GM23248 (cell line): ENCODE results near the gene RIT2.

Source experiments
- EZH2 ChIP-seq: fragments of 200-600 bp; sonication (generic); IDR thresholded peaks from 2 replicates; pipeline ENCODE4 v1.6.1; 2018; ENCODE audit warnings: antibody characterized with exemption, mild to moderate bottlenecking; ENCODE audit not compliant: insufficient read depth, poor library complexity, severe bottlenecking
- EZH2phosphoT487 ChIP-seq: fragments of 200-600 bp; sonication (generic); IDR thresholded peaks from 2 replicates; pipeline ENCODE4 v1.6.1; 2018; ENCODE audit warnings: antibody characterized with exemption, moderate library complexity, mild to moderate bottlenecking, low read depth; ENCODE audit not compliant: insufficient read depth

DNA sequence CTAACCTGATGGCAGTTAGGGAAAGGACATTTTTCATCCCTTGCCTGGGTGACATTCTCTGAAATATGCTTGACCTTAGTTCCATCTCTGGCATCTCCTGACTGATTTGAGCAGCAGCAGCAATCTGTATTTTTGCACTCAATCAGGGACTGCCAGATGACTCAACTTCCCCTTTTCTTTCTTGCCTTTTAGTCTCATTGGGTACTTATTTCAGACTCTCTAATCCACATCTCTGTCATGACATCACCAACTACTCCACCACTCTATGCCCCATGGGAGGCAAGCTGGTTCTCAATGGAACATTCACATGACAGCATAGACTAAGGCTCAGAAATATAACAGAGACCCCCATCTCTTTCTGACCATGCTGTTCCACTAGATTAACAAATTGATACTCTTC, 254.2 kb downstream of the RIT2 start:
- TF ChIP-seq EZH2, result no peak
- TF ChIP-seq EZH2phosphoT487, result no peak
